Hepatocyte (in vitro differentiated cells): ENCODE results near the gene FGF2.

ENCODE experiments used
- EZH2 ChIP-seq: fragments of 200-600 bp; sonication (generic); IDR thresholded peaks from 2 replicates; pipeline ENCODE4 v1.6.1; 2016; ENCODE audit warnings: antibody characterized with exemption, mild to moderate bottlenecking, borderline replicate concordance
- EZH2phosphoT487 ChIP-seq: fragments of 200-600 bp; sonication (generic); IDR thresholded peaks from one replicate; pipeline ENCODE4 v1.6.1; 2018; ENCODE audit warnings: antibody characterized with exemption, mild to moderate bottlenecking, low read depth, moderate library complexity; ENCODE audit not compliant: unreplicated experiment, severe bottlenecking
- TF ChIP-seq, protein P1 (sequence below): fragments of 200-600 bp; sonication (generic); IDR thresholded peaks from 2 replicates; pipeline ENCODE4 v1.5.1; 2016; ENCODE audit warnings: antibody characterized with exemption, mild to moderate bottlenecking; ENCODE audit not compliant: poor library complexity

GRCh38 chr4:122827258-122827878, 737 bp downstream of the FGF2 start:
- peak; percentile 86 for TF ChIP-seq EZH2
- TF ChIP-seq, protein P1, sequence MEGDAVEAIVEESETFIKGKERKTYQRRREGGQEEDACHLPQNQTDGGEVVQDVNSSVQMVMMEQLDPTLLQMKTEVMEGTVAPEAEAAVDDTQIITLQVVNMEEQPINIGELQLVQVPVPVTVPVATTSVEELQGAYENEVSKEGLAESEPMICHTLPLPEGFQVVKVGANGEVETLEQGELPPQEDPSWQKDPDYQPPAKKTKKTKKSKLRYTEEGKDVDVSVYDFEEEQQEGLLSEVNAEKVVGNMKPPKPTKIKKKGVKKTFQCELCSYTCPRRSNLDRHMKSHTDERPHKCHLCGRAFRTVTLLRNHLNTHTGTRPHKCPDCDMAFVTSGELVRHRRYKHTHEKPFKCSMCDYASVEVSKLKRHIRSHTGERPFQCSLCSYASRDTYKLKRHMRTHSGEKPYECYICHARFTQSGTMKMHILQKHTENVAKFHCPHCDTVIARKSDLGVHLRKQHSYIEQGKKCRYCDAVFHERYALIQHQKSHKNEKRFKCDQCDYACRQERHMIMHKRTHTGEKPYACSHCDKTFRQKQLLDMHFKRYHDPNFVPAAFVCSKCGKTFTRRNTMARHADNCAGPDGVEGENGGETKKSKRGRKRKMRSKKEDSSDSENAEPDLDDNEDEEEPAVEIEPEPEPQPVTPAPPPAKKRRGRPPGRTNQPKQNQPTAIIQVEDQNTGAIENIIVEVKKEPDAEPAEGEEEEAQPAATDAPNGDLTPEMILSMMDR, result no peak
- TF ChIP-seq EZH2phosphoT487, result peak; percentile 49
